ENCODE measurements around the gene DCUN1D4. TPM values are rescaled to one million over a fixed set of nuclear protein-coding genes. Genes with fewer than 3 reads are reported as not detected.
"Not testable (repeated sequence)": the region's sequence is repeated elsewhere in the genome, so short reads cannot be mapped to it uniquely, and the experiment has no call there.

The DCUN1D4 gene
- polyA plus RNA-seq, 1 donor from 2014 or later, result 130 TPM

- H3K27me3 ChIP-seq (ENCODE audit: insufficient read depth, low read depth, low read length), result no peaks in the 10 kb centered on the region
- H2AFZ ChIP-seq (ENCODE audit: low read depth, low read length), result no peak overlapping the region
- no peaks in the 10 kb centered on the region for H3K79me2 ChIP-seq (replicated peaks; ENCODE audit: insufficient read depth, low read length)
- no peaks in the 10 kb centered on the region for H4K20me1 ChIP-seq (ENCODE audit: insufficient read depth)
- TF ChIP-seq POLR2AphosphoS5 (IDR thresholded peaks at IDR 0.05) (no peak), CTCF (IDR thresholded peaks at IDR 0.05; ENCODE audit: poor library complexity, severe bottlenecking) (no peak), REST (IDR thresholded peaks at IDR 0.05; ENCODE audit: borderline replicate concordance) (no peak), EZH2 (IDR thresholded peaks at IDR 0.05; ENCODE audit: borderline replicate concordance, insufficient read depth, low read length, poor library complexity, severe bottlenecking) (no peak), SMC3 (conservative IDR thresholded peaks at IDR 0.05; ENCODE audit: poor library complexity) (no peak), RAD21 (conservative IDR thresholded peaks at IDR 0.05) (no peak), MXI1 (conservative IDR thresholded peaks at IDR 0.05; ENCODE audit: poor library complexity, severe bottlenecking) (no peak), EP300 (conservative IDR thresholded peaks at IDR 0.05; ENCODE audit: poor library complexity, severe bottlenecking) (no peak), TAF1 (IDR thresholded peaks at IDR 0.05; ENCODE audit: low read depth) (no peak)
- H3K4me2 ChIP-seq (ENCODE audit: low read length), result no peak overlapping the region
- no peak overlapping the region for H3K4me3 ChIP-seq (ENCODE audit: low read length)
- no peaks in the 10 kb centered on the region for H3K9me3 ChIP-seq (ENCODE audit: low read length)
- no peak overlapping the region for H3K9ac ChIP-seq (ENCODE audit: low read length)
- H3K36me3 ChIP-seq (ENCODE audit: insufficient read depth, low read length), result no peaks in the 10 kb centered on the region
- H3K9me2 ChIP-seq (ENCODE audit: insufficient read depth, low read length), result no peaks in the 10 kb centered on the region
- H3F3A ChIP-seq (ENCODE audit: insufficient read depth, low read length, poor library complexity, severe bottlenecking), result no peaks in the 10 kb centered on the region
- no peak overlapping the region for H3K27ac ChIP-seq (ENCODE audit: low read length)
Measured at GRCh38 chr4:51932261-51932660, 89.3 kb downstream of the DCUN1D4 start.

- Histone ChIP-seq H3F3A (ENCODE audit: insufficient read depth, low read length, poor library complexity, severe bottlenecking) (no peaks in the 10 kb centered on the region), H3K27me3 (ENCODE audit: insufficient read depth, low read depth, low read length) (no peaks in the 10 kb centered on the region), H3K36me3 (ENCODE audit: insufficient read depth, low read length) (no peaks in the 10 kb centered on the region), H3K9me3 (ENCODE audit: low read length) (no peaks in the 10 kb centered on the region), H2AFZ (ENCODE audit: low read depth, low read length) (no peak overlapping the region), H3K4me3 (ENCODE audit: low read length) (no peak overlapping the region), H3K4me2 (ENCODE audit: low read length) (no peak overlapping the region), H3K79me2 (replicated peaks; ENCODE audit: insufficient read depth, low read length) (no peaks in the 10 kb centered on the region), H4K20me1 (ENCODE audit: insufficient read depth) (no peaks in the 10 kb centered on the region), H3K9me2 (ENCODE audit: insufficient read depth, low read length) (no peaks in the 10 kb centered on the region), H3K9ac (ENCODE audit: low read length) (no peak overlapping the region), H3K27ac (ENCODE audit: low read length) (no peak overlapping the region)
- TF ChIP-seq CTCF (IDR thresholded peaks at IDR 0.05; ENCODE audit: poor library complexity, severe bottlenecking) (no peak), MXI1 (conservative IDR thresholded peaks at IDR 0.05; ENCODE audit: poor library complexity, severe bottlenecking) (no peak), TAF1 (IDR thresholded peaks at IDR 0.05; ENCODE audit: low read depth) (no peak), EZH2 (IDR thresholded peaks at IDR 0.05; ENCODE audit: borderline replicate concordance, insufficient read depth, low read length, poor library complexity, severe bottlenecking) (no peak), POLR2AphosphoS5 (IDR thresholded peaks at IDR 0.05) (no peak)
Measured at GRCh38 chr4:51932684-51933083, 89.7 kb downstream of the DCUN1D4 start.

- not testable (repeated sequence) for H3K9ac ChIP-seq (ENCODE audit: low read length); H2AFZ ChIP-seq (ENCODE audit: low read depth, low read length); H3K9me3 ChIP-seq (ENCODE audit: low read length); H3K79me2 ChIP-seq (replicated peaks; ENCODE audit: insufficient read depth, low read length); H3K4me2 ChIP-seq (ENCODE audit: low read length); H3K4me3 ChIP-seq (ENCODE audit: low read length); H3F3A ChIP-seq (ENCODE audit: insufficient read depth, low read length, poor library complexity, severe bottlenecking); H4K20me1 ChIP-seq (ENCODE audit: insufficient read depth); H3K27ac ChIP-seq (ENCODE audit: low read length); H3K27me3 ChIP-seq (ENCODE audit: insufficient read depth, low read depth, low read length); H3K9me2 ChIP-seq (ENCODE audit: insufficient read depth, low read length); H3K36me3 ChIP-seq (ENCODE audit: insufficient read depth, low read length)
Measured at GRCh38 chr4:51940460-51940859, 97.5 kb downstream of the DCUN1D4 start.

Measured in neural cell (in vitro differentiated cells).